ENCODE measurements around the gene DDX41. TPM values are rescaled to one million over a fixed set of nuclear protein-coding genes. Genes with fewer than 3 reads are reported as not detected.

The DDX41 gene
- total RNA-seq, 2 donors from 2014 or later = 84.3 to 134 TPM

DNA sequence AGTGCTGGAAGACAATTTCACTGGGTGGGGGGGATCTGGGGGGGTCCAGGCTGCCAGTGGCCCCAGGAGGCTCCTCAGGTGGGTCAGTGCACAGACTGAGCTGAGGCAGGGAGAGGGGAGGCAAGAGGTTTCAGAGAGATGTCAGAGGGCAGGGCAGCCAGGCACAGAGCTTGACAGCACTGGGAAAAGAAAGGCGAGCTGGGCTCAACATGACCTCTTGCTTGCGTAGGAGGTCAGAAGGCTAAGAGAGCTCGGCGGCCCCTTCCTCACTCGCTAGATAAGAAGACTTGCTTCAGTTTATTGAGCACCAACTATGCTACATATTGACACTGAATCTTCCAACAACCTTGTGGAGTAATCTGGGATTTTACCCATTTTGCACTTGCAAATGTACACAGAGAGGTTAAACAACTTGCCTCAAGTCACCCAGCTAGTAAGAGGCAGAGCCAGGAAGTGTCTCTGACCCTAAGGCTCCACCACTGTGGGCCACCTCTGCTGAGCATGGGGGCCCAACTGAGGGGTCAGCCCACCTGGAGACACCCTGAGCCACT lies 22.9 kb downstream of the DDX41 start:
- Histone ChIP-seq H3K36me3 (no peaks in the 10 kb centered on the region), H3K27me3 (no peaks in the 10 kb centered on the region), H3K27ac (peak overlapping the region; percentile 79), H3K4me1 (peaks cover 15% of the 10 kb centered on the region), H3K4me3 (no peak overlapping the region), H3K9me3 (no peaks in the 10 kb centered on the region), H3K9ac (ENCODE audit: low read depth in 2 of 2, low read length in 2 of 2) (peak overlapping the region in 1 of 2 donors; percentile 72)
- no peak for DNase-seq
- intact Hi-C loops (cut with DNase I) = no loop called here
- TF ChIP-seq, protein P1, sequence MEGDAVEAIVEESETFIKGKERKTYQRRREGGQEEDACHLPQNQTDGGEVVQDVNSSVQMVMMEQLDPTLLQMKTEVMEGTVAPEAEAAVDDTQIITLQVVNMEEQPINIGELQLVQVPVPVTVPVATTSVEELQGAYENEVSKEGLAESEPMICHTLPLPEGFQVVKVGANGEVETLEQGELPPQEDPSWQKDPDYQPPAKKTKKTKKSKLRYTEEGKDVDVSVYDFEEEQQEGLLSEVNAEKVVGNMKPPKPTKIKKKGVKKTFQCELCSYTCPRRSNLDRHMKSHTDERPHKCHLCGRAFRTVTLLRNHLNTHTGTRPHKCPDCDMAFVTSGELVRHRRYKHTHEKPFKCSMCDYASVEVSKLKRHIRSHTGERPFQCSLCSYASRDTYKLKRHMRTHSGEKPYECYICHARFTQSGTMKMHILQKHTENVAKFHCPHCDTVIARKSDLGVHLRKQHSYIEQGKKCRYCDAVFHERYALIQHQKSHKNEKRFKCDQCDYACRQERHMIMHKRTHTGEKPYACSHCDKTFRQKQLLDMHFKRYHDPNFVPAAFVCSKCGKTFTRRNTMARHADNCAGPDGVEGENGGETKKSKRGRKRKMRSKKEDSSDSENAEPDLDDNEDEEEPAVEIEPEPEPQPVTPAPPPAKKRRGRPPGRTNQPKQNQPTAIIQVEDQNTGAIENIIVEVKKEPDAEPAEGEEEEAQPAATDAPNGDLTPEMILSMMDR (IDR thresholded peaks at IDR 0.05) = no peak

DNA sequence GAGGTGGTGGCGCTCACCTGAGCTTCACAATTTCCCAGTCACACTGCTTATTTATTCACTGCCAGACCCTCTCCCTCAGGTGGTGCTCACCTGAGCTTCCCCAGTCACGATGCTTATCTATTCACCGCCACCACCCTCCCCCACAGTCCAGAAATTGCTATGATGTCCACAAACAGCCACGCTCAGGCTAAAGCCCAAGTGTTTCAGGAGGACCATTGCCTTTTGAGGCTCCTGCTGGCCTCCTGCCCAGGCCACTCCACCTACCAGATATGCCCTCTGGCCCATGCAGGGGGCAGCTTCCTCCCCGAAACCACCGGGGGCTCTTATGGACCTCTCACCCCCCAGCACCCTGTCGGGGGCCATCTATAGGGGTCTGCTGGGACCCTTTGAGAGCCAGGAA lies 23.9 kb downstream of the DDX41 start:
- Histone ChIP-seq H3K27me3 (no peaks in the 10 kb centered on the region), H3K27ac (no peak overlapping the region), H3K36me3 (no peaks in the 10 kb centered on the region), H3K4me3 (no peak overlapping the region), H3K9ac (ENCODE audit: low read depth in 2 of 2, low read length in 2 of 2) (no peak overlapping the region), H3K9me3 (no peaks in the 10 kb centered on the region), H3K4me1 (peaks cover 10% of the 10 kb centered on the region)
- intact Hi-C loops (cut with DNase I) = no loop called here
- TF ChIP-seq, protein P1 (IDR thresholded peaks at IDR 0.05) = no peak
- DNase-seq = no peak

DNA sequence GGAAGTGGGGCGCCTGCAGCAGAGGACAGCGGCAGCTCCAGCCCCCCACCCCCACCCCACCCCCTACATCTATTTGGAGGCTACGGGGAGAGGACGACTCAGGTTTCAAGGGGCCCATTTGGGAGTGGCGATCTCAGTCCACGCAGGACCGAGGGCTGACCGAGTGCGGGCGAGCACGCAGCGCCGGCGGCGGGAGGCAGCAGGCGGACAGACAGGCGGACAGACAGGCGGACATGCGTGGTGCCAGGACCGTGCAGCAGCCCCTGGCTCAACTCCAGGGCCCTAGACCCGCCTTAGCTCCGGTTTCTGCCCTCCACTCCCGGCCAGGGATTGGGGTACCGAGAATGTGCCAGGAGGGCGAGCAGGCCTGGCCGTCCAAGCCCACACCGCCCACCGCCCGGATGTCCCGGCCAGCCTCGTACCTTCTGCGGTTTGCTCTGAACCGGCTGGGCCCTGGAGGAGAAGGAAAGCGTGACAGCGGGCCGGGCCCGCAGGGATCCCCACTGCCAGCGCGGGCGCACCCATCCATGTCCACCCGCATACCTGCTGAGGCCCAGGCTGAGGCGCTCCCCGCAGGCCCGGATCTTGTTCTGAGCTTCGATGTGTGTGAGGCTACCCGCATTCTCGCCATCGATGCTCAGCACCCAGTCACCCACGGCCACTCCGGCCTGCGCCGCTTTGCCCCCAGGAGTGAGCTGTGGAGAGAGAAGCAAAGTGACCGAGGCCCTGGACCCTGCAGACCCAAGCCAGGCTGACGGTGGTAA lies 24.6 kb downstream of the DDX41 start:
- no peak overlapping the region for H3K27ac ChIP-seq
- no peak overlapping the region for H3K9ac ChIP-seq (ENCODE audit: low read depth in 2 of 2, low read length in 2 of 2)
- peaks cover 10% of the 10 kb centered on the region for H3K4me1 ChIP-seq
- H3K36me3 ChIP-seq = no peaks in the 10 kb centered on the region
- TF ChIP-seq, protein P1 (IDR thresholded peaks at IDR 0.05) = no peak
- no peaks in the 10 kb centered on the region for H3K9me3 ChIP-seq
- no peaks in the 10 kb centered on the region for H3K27me3 ChIP-seq
- DNase-seq = no peak
- H3K4me3 ChIP-seq = no peak overlapping the region
- intact Hi-C loops (cut with DNase I) = no loop called here

DNA sequence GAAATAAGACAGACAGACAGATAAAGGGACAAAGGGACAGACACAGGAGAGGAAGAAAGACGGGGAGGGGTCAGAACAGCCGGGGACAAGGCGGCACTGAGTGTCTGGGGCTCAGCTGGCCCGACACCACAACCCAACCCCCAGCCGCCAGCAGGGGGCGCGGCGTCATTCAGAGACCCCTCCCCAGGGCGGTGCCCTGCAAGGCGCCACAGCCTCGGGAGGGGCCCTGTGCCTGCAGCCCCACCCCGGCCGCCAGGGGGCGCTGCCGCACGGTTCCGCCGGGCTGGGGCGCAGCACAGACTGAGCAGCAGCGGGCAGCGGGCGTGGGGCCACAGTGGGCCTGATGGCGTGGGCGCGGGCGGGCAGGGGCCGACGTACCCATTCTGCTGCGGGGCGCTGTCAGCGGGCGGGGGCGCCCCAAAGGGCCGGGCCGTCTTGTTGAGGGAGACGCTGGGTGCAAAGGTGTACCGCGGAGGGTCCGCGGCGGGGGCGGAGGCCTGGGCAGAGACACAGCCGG lies 25.3 kb downstream of the DDX41 start:
- Histone ChIP-seq H3K4me1 (peaks cover 9% of the 10 kb centered on the region), H3K9me3 (no peaks in the 10 kb centered on the region), H3K27ac (no peak overlapping the region), H3K9ac (ENCODE audit: low read depth in 2 of 2, low read length in 2 of 2) (no peak overlapping the region), H3K27me3 (no peaks in the 10 kb centered on the region), H3K4me3 (no peak overlapping the region), H3K36me3 (no peaks in the 10 kb centered on the region)
- no peak for DNase-seq
- intact Hi-C loops (cut with DNase I) = no loop called here
- TF ChIP-seq, protein P1 (IDR thresholded peaks at IDR 0.05) = peak; percentile 53

DNA sequence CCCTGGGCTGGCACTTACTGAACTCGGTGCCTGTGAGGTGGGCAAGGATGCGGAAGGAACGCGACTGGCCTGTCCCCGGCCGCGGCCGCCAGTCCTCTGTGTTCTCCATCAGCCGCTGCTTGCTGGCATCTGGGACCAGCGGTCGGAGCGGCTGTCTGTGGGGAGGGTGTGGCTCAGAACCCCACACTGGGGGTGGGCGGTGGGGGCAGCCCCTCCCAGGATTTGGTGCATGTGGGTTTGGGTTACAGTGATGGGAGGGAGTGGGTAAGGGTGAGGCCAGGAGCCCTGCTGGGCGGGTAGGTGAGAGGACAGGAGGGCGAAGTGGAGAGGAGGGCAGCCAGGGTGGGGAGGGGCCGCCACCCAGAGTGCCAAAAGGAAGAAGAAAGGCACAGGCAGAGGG lies 25.8 kb downstream of the DDX41 start:
- H3K27me3 ChIP-seq = no peaks in the 10 kb centered on the region
- intact Hi-C loops (cut with DNase I) = no loop called here
- peaks cover 5% of the 10 kb centered on the region for H3K4me1 ChIP-seq
- H3K9ac ChIP-seq (ENCODE audit: low read depth in 2 of 2, low read length in 2 of 2) = no peak overlapping the region
- TF ChIP-seq, protein P1 (IDR thresholded peaks at IDR 0.05) = no peak
- H3K36me3 ChIP-seq = no peaks in the 10 kb centered on the region
- H3K27ac ChIP-seq = no peak overlapping the region
- no peak for DNase-seq
- H3K4me3 ChIP-seq = no peak overlapping the region
- no peaks in the 10 kb centered on the region for H3K9me3 ChIP-seq

All from colonic mucosa (tissue), 4 donors.